ENCODE results near the gene DEPDC7.
"Not testable (repeated sequence)": the region's sequence is repeated elsewhere in the genome, so short reads cannot be mapped to it uniquely, and the experiment has no call there.

Gene DEPDC7

GRCh38 chr11:33025339-33025722, 9.7 kb downstream of the DEPDC7 start:
- no peak for DNase-seq (ENCODE audit: low read depth)

GRCh38 chr11:33027233-33027632, 11.6 kb downstream of the DEPDC7 start:
- no peak for DNase-seq (ENCODE audit: low read depth)

GRCh38 chr11:33027846-33028536, 12.3 kb downstream of the DEPDC7 start:
- DNase-seq (ENCODE audit: low read depth) = no peak

GRCh38 chr11:33028537-33028914, 12.8 kb downstream of the DEPDC7 start:
- DNase-seq (ENCODE audit: low read depth) = no peak

GRCh38 chr11:33029218-33029617, 13.5 kb downstream of the DEPDC7 start:
- DNase-seq (ENCODE audit: low read depth) = not testable (repeated sequence)

GRCh38 chr11:33033493-33033892, 17.8 kb downstream of the DEPDC7 start:
- no peak for DNase-seq (ENCODE audit: low read depth)

GRCh38 chr11:33035011-33035410, 19.3 kb downstream of the DEPDC7 start:
- no peak for DNase-seq (ENCODE audit: low read depth)

- DNase-seq (ENCODE audit: low read depth) = peak; percentile 58
Observed at GRCh38 chr11:33039274-33040032, 23.8 kb downstream of the DEPDC7 start, which contains the start of gene TCP11L1. TCP11L1 (plus strand) TSS chr11:33039572; CDS start chr11:33043774, 4,202 bp downstream.

GRCh38 chr11:33040033-33040861, 24.6 kb downstream of the DEPDC7 start:
- peak; percentile 19 for DNase-seq (ENCODE audit: low read depth)

GRCh38 chr11:33040862-33041453, 25.3 kb downstream of the DEPDC7 start:
- DNase-seq (ENCODE audit: low read depth) = no peak

- no peak for DNase-seq (ENCODE audit: low read depth)
Observed at GRCh38 chr11:33043221-33043830, 27.6 kb downstream of the DEPDC7 start.

- DNase-seq (ENCODE audit: low read depth) = no peak
Observed at GRCh38 chr11:33044285-33044756, 28.6 kb downstream of the DEPDC7 start.

- no peak for DNase-seq (ENCODE audit: low read depth)
Observed at GRCh38 chr11:33045551-33046255, 30.0 kb downstream of the DEPDC7 start.

- not testable (repeated sequence) for DNase-seq (ENCODE audit: low read depth)
Observed at GRCh38 chr11:33048701-33049100, 33.0 kb downstream of the DEPDC7 start.

GRCh38 chr11:33049565-33050408, 34.1 kb downstream of the DEPDC7 start:
- DNase-seq (ENCODE audit: low read depth) = not testable (repeated sequence)

- no peak for DNase-seq (ENCODE audit: low read depth)
Observed at GRCh38 chr11:33052231-33052630, 36.6 kb downstream of the DEPDC7 start.

GRCh38 chr11:33055375-33055774, 39.7 kb downstream of the DEPDC7 start:
- DNase-seq (ENCODE audit: low read depth) = no peak

GRCh38 chr11:33057284-33057683, 41.6 kb downstream of the DEPDC7 start:
- no peak for DNase-seq (ENCODE audit: low read depth)

- DNase-seq (ENCODE audit: low read depth) = no peak
Observed at GRCh38 chr11:33059331-33060007, 43.8 kb downstream of the DEPDC7 start.
